GM23338 (cell line): ENCODE data around the gene AP4M1. TPM values are rescaled to one million over a fixed set of nuclear protein-coding genes. Genes with fewer than 3 reads are reported as not detected.

Source experiments
- ATAC-seq: fragments of 200-7000 bp; cut with Tn5 transposase; 3 replicates; pipeline ENCODE4 v1.9.1; 2020
- DNase-seq: peaks from one replicate; pipeline ENCODE4 v3.0.0-alpha.2; 2015; ENCODE audit warnings: low spot score
- H2AFZ ChIP-seq: fragments of 200-600 bp; sonication (generic); 2 replicates; pipeline ENCODE4 v1.8.0; 2016; ENCODE audit warnings: antibody characterized with exemption, mild to moderate bottlenecking, moderate library complexity
- H3F3A ChIP-seq: fragments of 200-600 bp; sonication (generic); replicated peaks from 2 replicates; pipeline ENCODE4 v1.8.0; 2017; ENCODE audit warnings: antibody characterized with exemption, mixed run types, low read depth
- H3K27ac ChIP-seq: fragments of 200-600 bp; sonication (generic); 2 replicates; pipeline ENCODE4 v1.6.1; 2016; ENCODE audit warnings: low read depth
- H3K27me3 ChIP-seq: fragments of 200-600 bp; sonication (generic); 2 replicates; pipeline ENCODE4 v1.8.0; 2016; ENCODE audit warnings: mild to moderate bottlenecking, mixed run types, moderate library complexity; ENCODE audit not compliant: insufficient read depth
- H3K36me3 ChIP-seq: fragments of 200-600 bp; sonication (generic); 2 replicates; pipeline ENCODE4 v1.8.0; 2016; ENCODE audit warnings: mild to moderate bottlenecking; ENCODE audit not compliant: insufficient read depth
- H3K4me1 ChIP-seq: fragments of 200-600 bp; sonication (generic); 2 replicates; pipeline ENCODE4 v1.8.0; 2016; ENCODE audit warnings: mild to moderate bottlenecking, moderate library complexity; ENCODE audit not compliant: insufficient read depth
- H3K4me2 ChIP-seq: fragments of 200-600 bp; sonication (generic); 2 replicates; pipeline ENCODE4 v1.7.1; 2017; ENCODE audit warnings: mixed run types
- H3K4me3 ChIP-seq: fragments of 200-600 bp; sonication (generic); 2 replicates; pipeline ENCODE4 v1.6.1; 2016; ENCODE audit warnings: mixed run types
- H3K79me2 ChIP-seq: fragments of 200-600 bp; sonication (generic); replicated peaks from 2 replicates; pipeline ENCODE4 v1.8.0; 2017; ENCODE audit warnings: mild to moderate bottlenecking; ENCODE audit not compliant: insufficient read depth
- H3K9me2 ChIP-seq: fragments of 200-600 bp; sonication (generic); 2 replicates; pipeline ENCODE4 v1.8.0; 2017; ENCODE audit not compliant: insufficient read depth
- H4K20me1 ChIP-seq: fragments of 200-600 bp; sonication (generic); replicated peaks from 2 replicates; pipeline ENCODE4 v1.8.0; 2017; ENCODE audit warnings: mild to moderate bottlenecking; ENCODE audit not compliant: insufficient read depth
- H3K27ac Mint-ChIP-seq: 2 replicates; pipeline ENCODE4 v1.8.0; 2020; ENCODE audit warnings: inconsistent platforms, mild to moderate bottlenecking, moderate library complexity, mixed read lengths
- H3K27me3 Mint-ChIP-seq: 3 replicates; pipeline ENCODE4 v1.8.0; 2022; ENCODE audit warnings: low read depth, mild to moderate bottlenecking, moderate library complexity, mixed read lengths, inconsistent platforms; ENCODE audit not compliant: insufficient read depth, poor library complexity
- H3K36me3 Mint-ChIP-seq: 3 replicates; pipeline ENCODE4 v1.8.0; 2021; ENCODE audit warnings: low read depth, mild to moderate bottlenecking, inconsistent platforms, moderate library complexity, mixed read lengths
- H3K4me1 Mint-ChIP-seq: 3 replicates; pipeline ENCODE4 v1.8.0; 2020; ENCODE audit warnings: mild to moderate bottlenecking, inconsistent platforms, mixed read lengths
- H3K4me3 Mint-ChIP-seq: 3 replicates; pipeline ENCODE4 v1.8.0; 2021; ENCODE audit warnings: moderate library complexity, mild to moderate bottlenecking, inconsistent platforms, mixed read lengths
- H3K9me3 Mint-ChIP-seq: 3 replicates; pipeline ENCODE4 v1.8.0; 2020; ENCODE audit warnings: moderate library complexity, mild to moderate bottlenecking, inconsistent platforms, mixed read lengths
- EZH2 ChIP-seq: fragments of 200-600 bp; sonication (generic); IDR thresholded peaks from one replicate; pipeline ENCODE4 v1.8.0; 2017; ENCODE audit warnings: antibody characterized with exemption, mild to moderate bottlenecking, low read depth; ENCODE audit not compliant: unreplicated experiment
- JUNB ChIP-seq: IDR thresholded peaks from one replicate; pipeline ENCODE4 v1.6.1; 2016; ENCODE audit warnings: antibody characterized with exemption; ENCODE audit not compliant: unreplicated experiment
- NANOG ChIP-seq: IDR thresholded peaks from 2 replicates; pipeline ENCODE4 v1.6.1; 2016; ENCODE audit warnings: antibody characterized with exemption, borderline replicate concordance
- POLR2AphosphoS5 ChIP-seq: IDR thresholded peaks from 2 replicates; pipeline ENCODE4 v1.6.1; 2016; ENCODE audit warnings: antibody characterized with exemption, low read depth
- REST ChIP-seq: IDR thresholded peaks from one replicate; pipeline ENCODE4 v1.6.1; 2018; ENCODE audit warnings: antibody characterized with exemption; ENCODE audit not compliant: unreplicated experiment
- STAT1 ChIP-seq: IDR thresholded peaks from one replicate; pipeline ENCODE4 v1.6.1; 2016; ENCODE audit warnings: antibody characterized with exemption; ENCODE audit not compliant: unreplicated experiment
- ZNF114 ChIP-seq: fragments of 250-450 bp; sonication (Bioruptor Pico); IDR thresholded peaks from 2 replicates; pipeline ENCODE4 v1.5.0; 2020; ENCODE audit warnings: mild to moderate bottlenecking, moderate library complexity
- polyA plus RNA-seq: library from polyadenylated mRNA; unstranded; fragments of >200 nt; fragmentation: Nextera tagmentation; extraction: Ambion mirVana; gene quantifications from 2 replicates; pipeline ENCODE4 v1.2.1, GENCODE V29; 2016
- total RNA-seq: library from RNA; depleted of rRNA; stranded (reverse); fragments of >200 nt; shearing (Covaris generic); gene quantifications from 2 replicates; pipeline ENCODE4 v1.2.3, GENCODE V29; 2014
- TF ChIP-seq, protein P1 (sequence below): fragments of 250-450 bp; sonication (Bioruptor Pico); IDR thresholded peaks from 2 replicates; pipeline ENCODE4 v1.5.0; 2020; ENCODE audit warnings: mild to moderate bottlenecking, moderate library complexity
- TF ChIP-seq, protein P2 (sequence below), 2 experiments: fragments of 200-600 bp in 1 of 2; sonication (generic) in 1 of 2; conservative IDR thresholded peaks; 2 replicates each; pipeline versions ENCODE4 v1.5.1 to v1.6.1; 2016 to 2017; ENCODE audit warnings: antibody characterized with exemption in 2 of 2, low read depth in 2 of 2, mild to moderate bottlenecking in 2 of 2, moderate library complexity in 1 of 2
- TF ChIP-seq, protein P3 (sequence below): IDR thresholded peaks from 2 replicates; pipeline ENCODE4 v1.6.1; 2016; ENCODE audit warnings: antibody characterized with exemption

The AP4M1 gene
- total and polyA plus RNA-seq, 2 experiments from 2014 or later = 9.5 to 13.3 TPM

DNA sequence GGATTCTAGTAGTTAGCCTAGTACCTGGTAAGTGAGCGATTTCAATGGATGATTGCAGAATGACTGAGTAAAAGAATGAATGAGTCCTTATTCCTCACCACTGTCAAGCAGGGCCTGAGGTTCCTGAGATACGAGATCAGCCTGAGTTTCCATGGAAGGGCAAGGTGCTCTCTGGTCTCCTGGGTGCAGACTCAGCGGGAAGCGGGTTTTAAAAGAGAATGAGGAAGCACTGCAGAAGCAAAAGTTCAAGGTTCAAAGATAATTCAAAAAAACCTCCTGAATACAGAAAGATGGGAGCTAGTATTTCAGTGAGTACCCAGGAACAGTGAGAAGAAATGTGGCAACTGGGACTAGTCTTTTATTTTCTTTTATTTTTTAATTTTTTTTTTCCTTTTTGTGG is 24.2 kb upstream of the AP4M1 start:
- Mint-ChIP-seq H3K4me3 (no peak overlapping the region), H3K4me1 (peaks cover 11% of the 10 kb centered on the region), H3K9me3 (peaks cover 58% of the 10 kb centered on the region), H3K36me3 (peaks cover 88% of the 10 kb centered on the region), H3K27me3 (peaks cover 17% of the 10 kb centered on the region), H3K27ac (no peak overlapping the region)
- Histone ChIP-seq H3F3A (peaks cover 39% of the 10 kb centered on the region), H3K27ac (no peak overlapping the region), H3K9me2 (no peaks in the 10 kb centered on the region), H3K4me2 (no peak overlapping the region), H4K20me1 (peaks cover 23% of the 10 kb centered on the region), H2AFZ (no peak overlapping the region), H3K36me3 (peaks cover 77% of the 10 kb centered on the region), H3K79me2 (peaks cover 62% of the 10 kb centered on the region), H3K4me1 (peaks cover 8% of the 10 kb centered on the region; the same call in 1 of the 2 replicates), H3K4me3 (no peak overlapping the region), H3K27me3 (no peaks in the 10 kb centered on the region)
- DNase-seq = no peak
- TF ChIP-seq ZNF114 (CRISPR knock-in tag) (no peak), STAT1 (no peak), POLR2AphosphoS5 (no peak), REST (no peak), JUNB (no peak), NANOG (no peak), EZH2 (no peak)
- TF ChIP-seq, protein P1, sequence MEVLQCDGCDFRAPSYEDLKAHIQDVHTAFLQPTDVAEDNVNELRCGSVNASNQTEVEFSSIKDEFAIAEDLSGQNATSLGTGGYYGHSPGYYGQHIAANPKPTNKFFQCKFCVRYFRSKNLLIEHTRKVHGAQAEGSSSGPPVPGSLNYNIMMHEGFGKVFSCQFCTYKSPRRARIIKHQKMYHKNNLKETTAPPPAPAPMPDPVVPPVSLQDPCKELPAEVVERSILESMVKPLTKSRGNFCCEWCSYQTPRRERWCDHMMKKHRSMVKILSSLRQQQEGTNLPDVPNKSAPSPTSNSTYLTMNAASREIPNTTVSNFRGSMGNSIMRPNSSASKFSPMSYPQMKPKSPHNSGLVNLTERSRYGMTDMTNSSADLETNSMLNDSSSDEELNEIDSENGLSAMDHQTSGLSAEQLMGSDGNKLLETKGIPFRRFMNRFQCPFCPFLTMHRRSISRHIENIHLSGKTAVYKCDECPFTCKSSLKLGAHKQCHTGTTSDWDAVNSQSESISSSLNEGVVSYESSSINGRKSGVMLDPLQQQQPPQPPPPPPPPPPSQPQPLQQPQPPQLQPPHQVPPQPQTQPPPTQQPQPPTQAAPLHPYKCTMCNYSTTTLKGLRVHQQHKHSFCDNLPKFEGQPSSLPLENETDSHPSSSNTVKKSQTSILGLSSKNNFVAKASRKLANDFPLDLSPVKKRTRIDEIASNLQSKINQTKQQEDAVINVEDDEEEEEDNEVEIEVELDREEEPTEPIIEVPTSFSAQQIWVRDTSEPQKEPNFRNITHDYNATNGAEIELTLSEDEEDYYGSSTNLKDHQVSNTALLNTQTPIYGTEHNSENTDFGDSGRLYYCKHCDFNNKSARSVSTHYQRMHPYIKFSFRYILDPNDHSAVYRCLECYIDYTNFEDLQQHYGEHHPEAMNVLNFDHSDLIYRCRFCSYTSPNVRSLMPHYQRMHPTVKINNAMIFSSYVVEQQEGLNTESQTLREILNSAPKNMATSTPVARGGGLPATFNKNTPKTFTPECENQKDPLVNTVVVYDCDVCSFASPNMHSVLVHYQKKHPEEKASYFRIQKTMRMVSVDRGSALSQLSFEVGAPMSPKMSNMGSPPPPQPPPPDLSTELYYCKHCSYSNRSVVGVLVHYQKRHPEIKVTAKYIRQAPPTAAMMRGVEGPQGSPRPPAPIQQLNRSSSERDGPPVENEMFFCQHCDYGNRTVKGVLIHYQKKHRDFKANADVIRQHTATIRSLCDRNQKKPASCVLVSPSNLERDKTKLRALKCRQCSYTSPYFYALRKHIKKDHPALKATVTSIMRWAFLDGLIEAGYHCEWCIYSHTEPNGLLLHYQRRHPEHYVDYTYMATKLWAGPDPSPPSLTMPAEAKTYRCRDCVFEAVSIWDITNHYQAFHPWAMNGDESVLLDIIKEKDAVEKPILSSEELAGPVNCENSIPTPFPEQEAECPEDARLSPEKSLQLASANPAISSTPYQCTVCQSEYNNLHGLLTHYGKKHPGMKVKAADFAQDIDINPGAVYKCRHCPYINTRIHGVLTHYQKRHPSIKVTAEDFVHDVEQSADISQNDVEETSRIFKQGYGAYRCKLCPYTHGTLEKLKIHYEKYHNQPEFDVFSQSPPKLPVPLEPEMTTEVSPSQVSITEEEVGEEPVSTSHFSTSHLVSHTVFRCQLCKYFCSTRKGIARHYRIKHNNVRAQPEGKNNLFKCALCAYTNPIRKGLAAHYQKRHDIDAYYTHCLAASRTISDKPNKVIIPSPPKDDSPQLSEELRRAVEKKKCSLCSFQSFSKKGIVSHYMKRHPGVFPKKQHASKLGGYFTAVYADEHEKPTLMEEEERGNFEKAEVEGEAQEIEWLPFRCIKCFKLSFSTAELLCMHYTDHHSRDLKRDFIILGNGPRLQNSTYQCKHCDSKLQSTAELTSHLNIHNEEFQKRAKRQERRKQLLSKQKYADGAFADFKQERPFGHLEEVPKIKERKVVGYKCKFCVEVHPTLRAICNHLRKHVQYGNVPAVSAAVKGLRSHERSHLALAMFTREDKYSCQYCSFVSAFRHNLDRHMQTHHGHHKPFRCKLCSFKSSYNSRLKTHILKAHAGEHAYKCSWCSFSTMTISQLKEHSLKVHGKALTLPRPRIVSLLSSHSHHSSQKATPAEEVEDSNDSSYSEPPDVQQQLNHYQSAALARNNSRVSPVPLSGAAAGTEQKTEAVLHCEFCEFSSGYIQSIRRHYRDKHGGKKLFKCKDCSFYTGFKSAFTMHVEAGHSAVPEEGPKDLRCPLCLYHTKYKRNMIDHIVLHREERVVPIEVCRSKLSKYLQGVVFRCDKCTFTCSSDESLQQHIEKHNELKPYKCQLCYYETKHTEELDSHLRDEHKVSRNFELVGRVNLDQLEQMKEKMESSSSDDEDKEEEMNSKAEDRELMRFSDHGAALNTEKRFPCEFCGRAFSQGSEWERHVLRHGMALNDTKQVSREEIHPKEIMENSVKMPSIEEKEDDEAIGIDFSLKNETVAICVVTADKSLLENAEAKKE (CRISPR knock-in tag) = no peak
- TF ChIP-seq, protein P2, sequence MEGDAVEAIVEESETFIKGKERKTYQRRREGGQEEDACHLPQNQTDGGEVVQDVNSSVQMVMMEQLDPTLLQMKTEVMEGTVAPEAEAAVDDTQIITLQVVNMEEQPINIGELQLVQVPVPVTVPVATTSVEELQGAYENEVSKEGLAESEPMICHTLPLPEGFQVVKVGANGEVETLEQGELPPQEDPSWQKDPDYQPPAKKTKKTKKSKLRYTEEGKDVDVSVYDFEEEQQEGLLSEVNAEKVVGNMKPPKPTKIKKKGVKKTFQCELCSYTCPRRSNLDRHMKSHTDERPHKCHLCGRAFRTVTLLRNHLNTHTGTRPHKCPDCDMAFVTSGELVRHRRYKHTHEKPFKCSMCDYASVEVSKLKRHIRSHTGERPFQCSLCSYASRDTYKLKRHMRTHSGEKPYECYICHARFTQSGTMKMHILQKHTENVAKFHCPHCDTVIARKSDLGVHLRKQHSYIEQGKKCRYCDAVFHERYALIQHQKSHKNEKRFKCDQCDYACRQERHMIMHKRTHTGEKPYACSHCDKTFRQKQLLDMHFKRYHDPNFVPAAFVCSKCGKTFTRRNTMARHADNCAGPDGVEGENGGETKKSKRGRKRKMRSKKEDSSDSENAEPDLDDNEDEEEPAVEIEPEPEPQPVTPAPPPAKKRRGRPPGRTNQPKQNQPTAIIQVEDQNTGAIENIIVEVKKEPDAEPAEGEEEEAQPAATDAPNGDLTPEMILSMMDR (conservative IDR thresholded peaks at IDR 0.05; ENCODE audit: low read depth in 2 of 2) = no peak
- TF ChIP-seq, protein P3, sequence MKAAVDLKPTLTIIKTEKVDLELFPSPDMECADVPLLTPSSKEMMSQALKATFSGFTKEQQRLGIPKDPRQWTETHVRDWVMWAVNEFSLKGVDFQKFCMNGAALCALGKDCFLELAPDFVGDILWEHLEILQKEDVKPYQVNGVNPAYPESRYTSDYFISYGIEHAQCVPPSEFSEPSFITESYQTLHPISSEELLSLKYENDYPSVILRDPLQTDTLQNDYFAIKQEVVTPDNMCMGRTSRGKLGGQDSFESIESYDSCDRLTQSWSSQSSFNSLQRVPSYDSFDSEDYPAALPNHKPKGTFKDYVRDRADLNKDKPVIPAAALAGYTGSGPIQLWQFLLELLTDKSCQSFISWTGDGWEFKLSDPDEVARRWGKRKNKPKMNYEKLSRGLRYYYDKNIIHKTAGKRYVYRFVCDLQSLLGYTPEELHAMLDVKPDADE = no peak
- no peak for ATAC-seq
